ENCODE data around the gene MPRIP.

MPRIP gene

GRCh38 chr17:17237026-17237799, 195.0 kb downstream of the MPRIP start, which contains the start of gene FLCN:
Gene FLCN (minus strand): TSS chr17:17237168. CDS start chr17:17228137, 9,031 bp downstream.
- CTCF ChIA-PET, result interaction anchor here (1.1 kb wide), 1 partner anchor 95 kb away, joined by 4 read pairs; no protein-coding TSS in a partner anchor
- peak; percentile 93 for DNase-seq
- Mint-ChIP-seq H3K27ac (peak within 1 kb of the TSS; percentile 94), H3K4me1 (peaks cover 41% of the 10 kb centered on the region), H3K9me3 (no peaks in the 10 kb centered on the region), H3K4me3 (peak within 1 kb of the TSS; percentile 91), H3K36me3 (peaks cover 13% of the 10 kb centered on the region), H3K27me3 (peaks cover 13% of the 10 kb centered on the region)

DNA sequence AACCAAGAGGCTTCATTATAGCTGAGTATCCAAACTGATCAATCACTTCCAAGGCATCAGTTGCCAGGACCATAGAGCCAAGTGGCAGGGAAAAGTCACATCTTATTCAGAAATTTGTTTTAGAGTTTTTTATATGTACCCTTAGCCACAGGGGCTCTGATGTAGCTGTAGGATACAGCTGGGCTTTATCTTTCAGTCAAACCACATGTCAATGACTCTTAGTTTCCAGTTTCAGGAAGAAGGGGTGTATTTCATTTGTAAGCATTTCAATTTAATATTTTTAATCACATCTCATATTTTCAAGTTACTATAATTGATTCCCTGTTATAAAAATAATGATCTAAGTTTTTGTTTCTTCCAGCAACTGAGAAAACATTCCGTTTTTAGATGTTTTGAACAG, 197.6 kb downstream of the MPRIP start:
- Mint-ChIP-seq H3K36me3 (peaks cover 10% of the 10 kb centered on the region), H3K4me1 (peaks cover 35% of the 10 kb centered on the region), H3K4me3 (no peak overlapping the region), H3K27ac (no peak overlapping the region), H3K9me3 (no peaks in the 10 kb centered on the region), H3K27me3 (peaks cover 13% of the 10 kb centered on the region)
- CTCF ChIA-PET, result no interaction called here
- DNase-seq, result no peak

DNA sequence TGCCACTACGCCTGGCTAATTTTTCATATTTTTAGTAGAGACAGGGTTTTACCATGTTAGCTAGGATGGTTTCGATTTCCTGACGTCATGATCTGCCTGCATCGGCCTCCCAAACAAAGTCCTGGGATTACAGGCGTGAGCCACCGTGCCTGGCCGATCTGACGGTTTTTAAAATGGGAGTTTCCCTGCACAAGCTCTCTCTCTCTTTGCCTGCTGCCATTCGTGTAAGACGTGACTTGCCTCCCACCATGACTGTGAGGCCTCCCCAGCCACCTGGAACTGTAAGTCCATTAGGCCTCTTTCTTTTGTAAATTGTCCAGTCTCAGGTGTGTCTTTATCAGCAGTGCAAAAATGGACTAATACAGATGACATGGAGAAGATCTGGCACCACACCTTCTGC, 199.4 kb downstream of the MPRIP start:
- peaks cover 13% of the 10 kb centered on the region for H3K27me3 Mint-ChIP-seq
- no peak for DNase-seq
- peaks cover 9% of the 10 kb centered on the region for H3K36me3 Mint-ChIP-seq
- H3K4me1 Mint-ChIP-seq, result peaks cover 19% of the 10 kb centered on the region
- H3K4me3 Mint-ChIP-seq, result no peak overlapping the region
- CTCF ChIA-PET, result no interaction called here
- no peak overlapping the region for H3K27ac Mint-ChIP-seq
- H3K9me3 Mint-ChIP-seq, result no peaks in the 10 kb centered on the region

DNA sequence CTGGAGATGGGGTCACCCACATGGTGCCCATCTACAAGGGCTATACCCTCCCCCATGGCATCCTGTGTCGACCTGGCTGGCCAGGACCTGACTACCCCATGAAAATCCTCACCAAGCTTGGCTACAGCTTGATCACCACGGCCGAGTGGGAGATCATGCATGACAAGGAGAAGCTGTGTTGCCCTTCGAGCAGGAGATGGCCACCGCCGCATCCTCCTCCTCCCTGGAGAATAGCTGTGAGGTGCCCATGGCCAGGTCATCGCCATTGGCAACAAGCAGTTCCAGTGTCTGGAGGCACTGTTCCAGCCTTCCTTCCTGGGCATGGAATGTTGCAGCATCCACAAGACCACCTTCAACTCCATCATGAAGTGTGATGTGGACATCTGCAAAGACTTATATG, 200.0 kb downstream of the MPRIP start:
- H3K27me3 Mint-ChIP-seq, result peaks cover 10% of the 10 kb centered on the region
- H3K36me3 Mint-ChIP-seq, result peaks cover 15% of the 10 kb centered on the region
- no peak overlapping the region for H3K4me3 Mint-ChIP-seq
- CTCF ChIA-PET, result no interaction called here
- H3K4me1 Mint-ChIP-seq, result peaks cover 19% of the 10 kb centered on the region
- DNase-seq, result no peak
- H3K9me3 Mint-ChIP-seq, result no peaks in the 10 kb centered on the region
- H3K27ac Mint-ChIP-seq, result no peak overlapping the region
